Measurements from ENCODE around the gene DNAJC4.

DNAJC4 gene

DNA sequence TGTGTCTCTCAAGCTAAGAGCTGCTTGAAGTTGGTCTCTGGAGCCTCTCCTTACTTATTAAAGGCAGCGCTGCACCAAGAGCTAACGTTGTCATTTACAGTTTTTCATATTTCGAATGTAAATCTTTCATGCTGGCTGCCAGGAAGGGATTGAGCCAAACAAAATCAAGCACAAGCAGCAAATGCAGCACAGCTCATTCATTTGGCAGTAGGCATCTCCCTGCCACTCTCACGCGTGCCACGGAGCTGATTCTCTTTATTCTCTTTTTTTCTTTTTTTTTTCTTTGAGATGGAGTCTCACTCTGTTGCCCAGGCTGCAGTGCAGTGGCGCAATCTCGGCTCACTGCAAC, 2.6 kb downstream of the DNAJC4 start:
- no peaks in the 10 kb centered on the region for H3K27me3 ChIP-seq (replicated peaks)
- DNase-seq, result no peak
- no peak overlapping the region for H3K4me3 ChIP-seq (ENCODE audit: low read depth, low read length)
- peaks cover 4% of the 10 kb centered on the region for H3K36me3 ChIP-seq (replicated peaks)
- TF ChIP-seq, protein P1, sequence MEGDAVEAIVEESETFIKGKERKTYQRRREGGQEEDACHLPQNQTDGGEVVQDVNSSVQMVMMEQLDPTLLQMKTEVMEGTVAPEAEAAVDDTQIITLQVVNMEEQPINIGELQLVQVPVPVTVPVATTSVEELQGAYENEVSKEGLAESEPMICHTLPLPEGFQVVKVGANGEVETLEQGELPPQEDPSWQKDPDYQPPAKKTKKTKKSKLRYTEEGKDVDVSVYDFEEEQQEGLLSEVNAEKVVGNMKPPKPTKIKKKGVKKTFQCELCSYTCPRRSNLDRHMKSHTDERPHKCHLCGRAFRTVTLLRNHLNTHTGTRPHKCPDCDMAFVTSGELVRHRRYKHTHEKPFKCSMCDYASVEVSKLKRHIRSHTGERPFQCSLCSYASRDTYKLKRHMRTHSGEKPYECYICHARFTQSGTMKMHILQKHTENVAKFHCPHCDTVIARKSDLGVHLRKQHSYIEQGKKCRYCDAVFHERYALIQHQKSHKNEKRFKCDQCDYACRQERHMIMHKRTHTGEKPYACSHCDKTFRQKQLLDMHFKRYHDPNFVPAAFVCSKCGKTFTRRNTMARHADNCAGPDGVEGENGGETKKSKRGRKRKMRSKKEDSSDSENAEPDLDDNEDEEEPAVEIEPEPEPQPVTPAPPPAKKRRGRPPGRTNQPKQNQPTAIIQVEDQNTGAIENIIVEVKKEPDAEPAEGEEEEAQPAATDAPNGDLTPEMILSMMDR (IDR thresholded peaks at IDR 0.05; ENCODE audit: low read depth, low read length, missing control alignments), result no peak
- no peak overlapping the region for H3K27ac ChIP-seq
- in situ Hi-C loops (cut with HindIII; ENCODE audit: low pct_ligation_motif_present, low sequenced_read_pairs), result no loop called here

DNA sequence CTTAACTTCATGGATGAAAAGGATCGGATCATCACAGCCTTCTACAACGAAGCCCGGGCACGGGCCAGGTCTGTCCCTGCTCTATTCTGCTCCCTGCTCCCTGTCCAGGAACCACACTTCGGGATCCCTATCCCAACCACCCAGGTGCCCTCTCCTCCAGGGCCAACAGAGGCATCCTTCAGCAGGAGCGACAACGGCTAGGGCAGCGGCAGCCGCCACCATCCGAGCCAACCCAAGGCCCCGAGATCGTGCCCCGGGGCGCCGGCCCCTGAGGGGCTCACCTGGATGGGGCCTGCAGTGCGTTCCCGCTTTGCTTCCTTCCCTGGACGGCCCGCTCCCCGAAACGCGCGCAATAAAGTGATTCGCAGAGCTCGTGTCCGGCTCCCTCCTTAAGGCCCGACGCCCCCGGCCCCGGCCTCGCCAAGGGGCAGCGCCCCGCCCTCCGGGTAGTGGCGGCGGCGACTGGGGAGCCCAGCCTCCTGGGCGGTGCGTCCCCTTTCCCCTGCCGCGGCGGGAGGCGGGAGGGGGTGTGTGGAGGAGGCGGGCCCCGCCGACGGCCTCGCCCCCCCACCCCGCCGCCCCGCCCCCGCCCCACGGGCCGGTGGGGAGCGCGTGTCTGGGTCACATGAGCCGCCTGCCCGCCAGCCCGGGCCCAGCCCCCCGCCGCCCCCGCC, 3.7 kb downstream of the DNAJC4 start, which contains the start of gene VEGFB:
Gene VEGFB (plus strand): TSS at position 672 of the 674 bp plus-strand sequence. CDS start 250 bp downstream, outside the sequence.
- no peaks in the 10 kb centered on the region for H3K27me3 ChIP-seq (replicated peaks)
- H3K36me3 ChIP-seq (replicated peaks), result peaks cover 7% of the 10 kb centered on the region
- H3K27ac ChIP-seq, result no peak within 1 kb of the TSS
- TF ChIP-seq, protein P1 (IDR thresholded peaks at IDR 0.05; ENCODE audit: low read depth, low read length, missing control alignments), result no peak
- in situ Hi-C loops (cut with HindIII; ENCODE audit: low pct_ligation_motif_present, low sequenced_read_pairs), result no loop called here
- no peak for DNase-seq
- H3K4me3 ChIP-seq (ENCODE audit: low read depth, low read length), result peak within 1 kb of the TSS; percentile 63

DNA sequence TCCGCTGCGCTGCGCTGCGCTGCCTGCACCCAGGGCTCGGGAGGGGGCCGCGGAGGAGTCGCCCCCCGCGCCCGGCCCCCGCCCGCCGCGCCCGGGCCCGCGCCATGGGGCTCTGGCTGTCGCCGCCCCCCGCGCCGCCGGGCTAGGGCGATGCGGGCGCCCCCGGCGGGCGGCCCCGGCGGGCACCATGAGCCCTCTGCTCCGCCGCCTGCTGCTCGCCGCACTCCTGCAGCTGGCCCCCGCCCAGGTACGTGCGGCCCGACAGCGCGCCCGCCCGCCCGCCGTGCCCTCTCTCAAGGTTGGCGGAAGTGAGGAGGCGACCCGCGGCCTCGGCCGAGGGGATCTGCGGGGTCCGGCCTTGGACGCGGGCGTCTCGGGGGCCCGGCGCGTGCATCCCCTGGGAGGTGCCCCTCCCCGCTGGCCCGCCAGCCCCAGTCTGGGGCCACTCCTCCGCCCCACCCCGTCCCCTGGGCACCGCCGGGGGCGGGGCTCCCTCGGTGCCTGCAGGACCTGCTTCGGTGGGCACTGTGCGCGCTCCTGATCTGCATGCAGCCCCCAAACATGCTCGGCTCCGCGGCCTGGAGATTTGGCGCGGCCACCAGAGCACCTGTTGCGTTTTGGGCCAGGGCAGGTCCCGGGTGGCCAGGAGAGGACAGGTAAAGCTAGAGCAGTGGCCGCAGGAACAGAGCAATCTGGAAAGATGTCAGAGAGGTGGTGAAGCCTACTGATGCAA, 4.5 kb downstream of the DNAJC4 start:
- TF ChIP-seq, protein P1 (IDR thresholded peaks at IDR 0.05; ENCODE audit: low read depth, low read length, missing control alignments), result no peak
- no peak for DNase-seq
- in situ Hi-C loops (cut with HindIII; ENCODE audit: low pct_ligation_motif_present, low sequenced_read_pairs), result no loop called here
- Histone ChIP-seq H3K27me3 (replicated peaks) (no peaks in the 10 kb centered on the region), H3K36me3 (replicated peaks) (peaks cover 7% of the 10 kb centered on the region), H3K27ac (no peak overlapping the region), H3K4me3 (ENCODE audit: low read depth, low read length) (peak overlapping the region; percentile 63)

DNA sequence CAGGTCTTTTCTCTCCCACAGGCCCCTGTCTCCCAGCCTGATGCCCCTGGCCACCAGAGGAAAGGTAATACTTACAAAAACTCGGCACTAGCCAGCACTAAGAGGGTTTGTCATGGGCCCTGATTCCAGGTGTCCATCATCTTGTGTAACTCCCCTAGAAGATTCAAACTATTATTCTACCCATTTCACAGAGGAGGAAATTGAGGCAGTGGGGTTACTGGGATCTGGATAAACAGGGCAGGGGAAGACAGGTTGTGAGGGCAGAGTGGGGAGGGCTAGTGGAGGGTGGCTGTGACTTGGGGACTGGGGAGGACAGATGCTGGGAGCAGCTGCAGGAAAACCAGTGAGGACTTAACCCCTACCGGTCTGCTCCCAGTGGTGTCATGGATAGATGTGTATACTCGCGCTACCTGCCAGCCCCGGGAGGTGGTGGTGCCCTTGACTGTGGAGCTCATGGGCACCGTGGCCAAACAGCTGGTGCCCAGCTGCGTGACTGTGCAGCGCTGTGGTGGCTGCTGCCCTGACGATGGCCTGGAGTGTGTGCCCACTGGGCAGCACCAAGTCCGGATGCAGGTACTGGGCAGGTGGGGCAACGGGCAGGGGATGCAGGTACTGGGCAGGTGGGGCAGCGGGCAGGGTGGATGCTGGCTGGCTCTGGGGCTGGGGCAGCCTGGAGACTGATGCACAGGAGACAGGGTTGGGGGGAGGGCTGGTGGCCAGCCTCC, 5.3 kb downstream of the DNAJC4 start:
- H3K27ac ChIP-seq, result no peak overlapping the region
- in situ Hi-C loops (cut with HindIII; ENCODE audit: low pct_ligation_motif_present, low sequenced_read_pairs), result no loop called here
- TF ChIP-seq, protein P1 (IDR thresholded peaks at IDR 0.05; ENCODE audit: low read depth, low read length, missing control alignments), result no peak
- peaks cover 7% of the 10 kb centered on the region for H3K36me3 ChIP-seq (replicated peaks)
- no peak for DNase-seq
- H3K27me3 ChIP-seq (replicated peaks), result no peaks in the 10 kb centered on the region
- peak overlapping the region; percentile 63 for H3K4me3 ChIP-seq (ENCODE audit: low read depth, low read length)

DNA sequence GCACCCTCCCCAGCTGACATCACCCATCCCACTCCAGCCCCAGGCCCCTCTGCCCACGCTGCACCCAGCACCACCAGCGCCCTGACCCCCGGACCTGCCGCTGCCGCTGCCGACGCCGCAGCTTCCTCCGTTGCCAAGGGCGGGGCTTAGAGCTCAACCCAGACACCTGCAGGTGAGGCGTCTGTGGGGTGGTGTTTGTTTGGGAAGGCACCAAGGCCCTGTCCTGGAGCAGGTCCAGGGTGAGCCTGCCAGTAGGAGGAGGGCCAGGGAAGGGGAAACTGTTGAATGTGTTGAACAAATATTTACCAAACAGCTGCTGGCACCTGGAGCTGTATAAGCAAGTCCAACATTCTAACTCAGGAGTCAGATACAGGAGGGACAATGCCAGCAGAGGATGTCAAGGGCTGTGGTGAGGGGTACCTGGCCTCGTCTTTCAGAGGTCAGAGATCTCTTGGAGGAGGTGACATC, 7.2 kb downstream of the DNAJC4 start:
- in situ Hi-C loops (cut with HindIII; ENCODE audit: low pct_ligation_motif_present, low sequenced_read_pairs), result no loop called here
- H3K27ac ChIP-seq, result no peak overlapping the region
- TF ChIP-seq, protein P1 (IDR thresholded peaks at IDR 0.05; ENCODE audit: low read depth, low read length, missing control alignments), result no peak
- no peak for DNase-seq
- peaks cover 7% of the 10 kb centered on the region for H3K36me3 ChIP-seq (replicated peaks)
- H3K27me3 ChIP-seq (replicated peaks), result no peaks in the 10 kb centered on the region
- no peak overlapping the region for H3K4me3 ChIP-seq (ENCODE audit: low read depth, low read length)
